SK-N-SH (cell line): ENCODE measurements around the gene RHBG. TPM values are rescaled to one million over a fixed set of nuclear protein-coding genes. Genes with fewer than 3 reads are reported as not detected.

Experiments
- CTCF ChIA-PET: fragments of 300-600, 350-600 bp; formaldehyde crosslinking; extraction: SDS; loops from one replicate; lab custom pipeline; 2021; lab: Yijun Ruan, JAX
- POLR2A ChIA-PET: fragments of 350-600 bp; sonication (Branson Sonifier 250); formaldehyde crosslinking; extraction: SDS; loops from one replicate; lab custom pipeline; 2020; ENCODE audit warnings: antibody characterized with exemption, inconsistent platforms; lab: Yijun Ruan, JAX
- DNase-seq: peaks from one replicate; pipeline ENCODE4 v3.0.0; 2012
- H2AFZ ChIP-seq: fragments of 200-600 bp; sonication (generic); 2 replicates; pipeline ENCODE4 v1.8.1; 2016; ENCODE audit warnings: antibody characterized with exemption, mild to moderate bottlenecking, low read depth
- H3F3A ChIP-seq: fragments of 200-600 bp; sonication (generic); replicated peaks from 2 replicates; pipeline ENCODE3; 2016; ENCODE audit warnings: antibody characterized with exemption, mild to moderate bottlenecking; ENCODE audit not compliant: insufficient read depth
- H3K27ac ChIP-seq, 2 experiments: fragments of 200-500 bp in 1 of 2; fragments of 200-600 bp in 1 of 2; sonication (Bioruptor generic) in 1 of 2; sonication (generic), shearing (Covaris generic) in 1 of 2; 2 replicates each; pipeline versions ENCODE4 v1.5.1 to v1.6.1; 2014 to 2016; ENCODE audit warnings: low read depth in 2 of 2, inconsistent platforms in 1 of 2, low read length in 1 of 2, mild to moderate bottlenecking in 1 of 2, mixed read lengths in 1 of 2
- H3K27me3 ChIP-seq: fragments of 200-600 bp; sonication (generic), shearing (Covaris generic); 2 replicates; pipeline ENCODE4 v1.6.1; 2016; ENCODE audit warnings: mixed run types; ENCODE audit not compliant: insufficient read depth
- H3K36me3 ChIP-seq, 2 experiments: fragments of 200-500 bp in 1 of 2; fragments of 200-600 bp in 1 of 2; sonication (Bioruptor generic) in 1 of 2; sonication (generic) in 1 of 2; replicated peaks in 1 of 2; 2 replicates each; pipeline versions ENCODE3 to v1.5.1; 2014 to 2016; ENCODE audit warnings: low read length in 1 of 2, mild to moderate bottlenecking in 1 of 2; ENCODE audit not compliant: insufficient read depth in 2 of 2, control insufficient read depth in 1 of 2
- H3K4me1 ChIP-seq, 2 experiments: fragments of 200-500 bp in 1 of 2; fragments of 200-600 bp in 1 of 2; sonication (Bioruptor generic) in 1 of 2; sonication (generic), shearing (Covaris generic) in 1 of 2; 2 replicates each; pipeline versions ENCODE4 v1.5.1 to v1.6.1; 2014 to 2016; ENCODE audit warnings: low read depth in 1 of 2, low read length in 1 of 2, mixed run types in 1 of 2; ENCODE audit not compliant: insufficient read depth in 2 of 2, control insufficient read depth in 1 of 2
- H3K4me2 ChIP-seq: fragments of 200-600 bp; sonication (generic), shearing (Covaris generic); 2 replicates; pipeline ENCODE4 v1.6.1; 2017; ENCODE audit warnings: mixed run types
- H3K4me3 ChIP-seq, 2 experiments: fragments of 200-500 bp in 1 of 2; fragments of 200-600 bp in 1 of 2; sonication (Bioruptor generic) in 1 of 2; sonication (generic), shearing (Covaris generic) in 1 of 2; 2 replicates each; pipeline versions ENCODE4 v1.5.1 to v1.8.1; 2014 to 2016; ENCODE audit warnings: low read depth in 2 of 2, inconsistent platforms in 1 of 2, low read length in 1 of 2, mild to moderate bottlenecking in 1 of 2, mixed read lengths in 1 of 2, moderate library complexity in 1 of 2
- H3K79me2 ChIP-seq: fragments of 200-600 bp; sonication (generic); 2 replicates; pipeline ENCODE4 v1.8.1; 2017; ENCODE audit warnings: mild to moderate bottlenecking; ENCODE audit not compliant: insufficient read depth
- H3K9ac ChIP-seq: fragments of 200-600 bp; sonication (generic); 2 replicates; pipeline ENCODE4 v1.6.1; 2017; ENCODE audit warnings: mixed run types
- H3K9me2 ChIP-seq: fragments of 200-600 bp; sonication (generic); 2 replicates; pipeline ENCODE4 v1.6.1; 2017; ENCODE audit warnings: mixed run types
- H3K9me3 ChIP-seq: fragments of 200-600 bp; sonication (generic); 2 replicates; pipeline ENCODE4 v1.6.1; 2017; ENCODE audit warnings: mixed run types, mild to moderate bottlenecking, moderate library complexity
- H4K20me1 ChIP-seq: fragments of 200-600 bp; sonication (generic); 2 replicates; pipeline ENCODE4 v1.6.1; 2017; ENCODE audit warnings: mild to moderate bottlenecking, mixed run types; ENCODE audit not compliant: insufficient read depth
- ELF1 ChIP-seq: IDR thresholded peaks from 2 replicates; pipeline ENCODE4 v1.4.0; 2012
- EP300 ChIP-seq, 2 experiments: IDR thresholded peaks; 2 replicates each; pipeline versions ENCODE4 v1.4.0 to v1.6.1; 2012; ENCODE audit warnings: borderline replicate concordance in 1 of 2, low read depth in 1 of 2, low read length in 1 of 2
- FOXJ3 ChIP-seq: sonication (generic); formaldehyde crosslinking; IDR thresholded peaks from 2 replicates; pipeline ENCODE4 v1.5.1; 2020; ENCODE audit warnings: mild to moderate bottlenecking, missing genetic modification reagents
- GABPA ChIP-seq: IDR thresholded peaks from 2 replicates; pipeline ENCODE4 v1.4.0; 2012; ENCODE audit warnings: low read depth, mild to moderate bottlenecking
- MAX ChIP-seq: IDR thresholded peaks from 2 replicates; pipeline ENCODE4 v1.4.0; 2012; ENCODE audit warnings: low read depth
- NFIC ChIP-seq: IDR thresholded peaks from 2 replicates; pipeline ENCODE4 v1.4.0; 2012; ENCODE audit warnings: borderline replicate concordance
- NRF1 ChIP-seq: IDR thresholded peaks from 2 replicates; pipeline ENCODE4 v1.6.1; 2012; ENCODE audit warnings: low read depth, mild to moderate bottlenecking, low read length
- POLR2AphosphoS5 ChIP-seq: IDR thresholded peaks from 2 replicates; pipeline ENCODE4 v1.6.1; 2012; ENCODE audit warnings: low read depth, low read length
- RAD21 ChIP-seq: IDR thresholded peaks from 2 replicates; pipeline ENCODE4 v1.6.1; 2012; ENCODE audit warnings: mild to moderate bottlenecking, low read length
- RCOR1 ChIP-seq: fragments of 150-350 bp; IDR thresholded peaks from 2 replicates; pipeline ENCODE4 v1.6.1; 2017; ENCODE audit warnings: antibody characterized with exemption, low read length
- REST ChIP-seq: IDR thresholded peaks from 2 replicates; pipeline ENCODE4 v1.6.1; 2012; ENCODE audit warnings: mild to moderate bottlenecking, low read depth, low read length, moderate library complexity
- RFX5 ChIP-seq: IDR thresholded peaks from 2 replicates; pipeline ENCODE4 v1.6.1; 2012; ENCODE audit warnings: mild to moderate bottlenecking, improper control_type of control experiment, low read length
- TCF12 ChIP-seq: IDR thresholded peaks from 2 replicates; pipeline ENCODE4 v1.4.0; 2012
- WGBS: methylation state at CpG from one replicate; pipeline ENCODE4 v1.1.6; 2017; ENCODE audit warnings: low lambda C conversion rate; 5-methylcytosine and 5-hydroxymethylcytosine counted together
- polyA plus RNA-seq, 3 experiments: library from polyadenylated mRNA; depleted of rRNA; stranded (reverse); fragments of >200 nt; gene quantifications; 2 replicates each; pipeline ENCODE4 v1.2.3, GENCODE V29; 2012
- TF ChIP-seq, protein P1 (sequence below): IDR thresholded peaks from 2 replicates; pipeline ENCODE4 v1.4.0; 2012; ENCODE audit warnings: low read depth, borderline replicate concordance
- TF ChIP-seq, protein P2 (sequence below): fragments of 150-350 bp; IDR thresholded peaks from 2 replicates; pipeline ENCODE4 v1.6.1; 2017; ENCODE audit warnings: antibody characterized with exemption, low read length, low read depth, borderline replicate concordance

The RHBG gene
- polyA plus RNA-seq, 1 of the 3 experiments (the other 2 are of a cell fraction): 0.18 TPM

GRCh38 chr1:156356262-156356874, 12.6 kb upstream of the RHBG start:
- no peaks in the 10 kb centered on the region for H3K36me3 ChIP-seq
- WGBS: 72% methylated on average over 6 of the region's 6 CpGs
- H3F3A ChIP-seq: no peaks in the 10 kb centered on the region
- no peak overlapping the region for H3K4me2 ChIP-seq
- ChIA-PET CTCF (interaction anchor here (0.6 to 0.7 kb wide), 2 partner anchors 29 to 59 kb away, joined by 3 read pairs; no protein-coding TSS in a partner anchor), POLR2A (no interaction called here)
- no peaks in the 10 kb centered on the region for H4K20me1 ChIP-seq
- H3K27me3 ChIP-seq: peaks cover 5% of the 10 kb centered on the region; the same call in 1 of the 2 replicates
- no peak overlapping the region for H3K4me3 ChIP-seq
- TF ChIP-seq FOXJ3 (CRISPR knock-in tag) (no peak), TCF12 (no peak), NRF1 (no peak), GABPA (no peak), REST (no peak), RFX5 (no peak), ELF1 (no peak), RAD21 (no peak), EP300 (IDR thresholded peaks at IDR 0.05; ENCODE audit: borderline replicate concordance in 1 of 2, low read depth in 1 of 2, low read length in 1 of 2) (no peak)
- TF ChIP-seq, protein P1, sequence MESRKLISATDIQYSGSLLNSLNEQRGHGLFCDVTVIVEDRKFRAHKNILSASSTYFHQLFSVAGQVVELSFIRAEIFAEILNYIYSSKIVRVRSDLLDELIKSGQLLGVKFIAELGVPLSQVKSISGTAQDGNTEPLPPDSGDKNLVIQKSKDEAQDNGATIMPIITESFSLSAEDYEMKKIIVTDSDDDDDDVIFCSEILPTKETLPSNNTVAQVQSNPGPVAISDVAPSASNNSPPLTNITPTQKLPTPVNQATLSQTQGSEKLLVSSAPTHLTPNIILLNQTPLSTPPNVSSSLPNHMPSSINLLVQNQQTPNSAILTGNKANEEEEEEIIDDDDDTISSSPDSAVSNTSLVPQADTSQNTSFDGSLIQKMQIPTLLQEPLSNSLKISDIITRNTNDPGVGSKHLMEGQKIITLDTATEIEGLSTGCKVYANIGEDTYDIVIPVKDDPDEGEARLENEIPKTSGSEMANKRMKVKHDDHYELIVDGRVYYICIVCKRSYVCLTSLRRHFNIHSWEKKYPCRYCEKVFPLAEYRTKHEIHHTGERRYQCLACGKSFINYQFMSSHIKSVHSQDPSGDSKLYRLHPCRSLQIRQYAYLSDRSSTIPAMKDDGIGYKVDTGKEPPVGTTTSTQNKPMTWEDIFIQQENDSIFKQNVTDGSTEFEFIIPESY: no peak
- H3K9me2 ChIP-seq: no peaks in the 10 kb centered on the region
- no peak overlapping the region for H2AFZ ChIP-seq
- no peak for DNase-seq
- no peaks in the 10 kb centered on the region; a peak in 1 of 4 replicates for H3K4me1 ChIP-seq
- no peaks in the 10 kb centered on the region for H3K9me3 ChIP-seq
- H3K27ac ChIP-seq: no peak overlapping the region
- H3K79me2 ChIP-seq: no peaks in the 10 kb centered on the region
- no peak overlapping the region for H3K9ac ChIP-seq

DNA sequence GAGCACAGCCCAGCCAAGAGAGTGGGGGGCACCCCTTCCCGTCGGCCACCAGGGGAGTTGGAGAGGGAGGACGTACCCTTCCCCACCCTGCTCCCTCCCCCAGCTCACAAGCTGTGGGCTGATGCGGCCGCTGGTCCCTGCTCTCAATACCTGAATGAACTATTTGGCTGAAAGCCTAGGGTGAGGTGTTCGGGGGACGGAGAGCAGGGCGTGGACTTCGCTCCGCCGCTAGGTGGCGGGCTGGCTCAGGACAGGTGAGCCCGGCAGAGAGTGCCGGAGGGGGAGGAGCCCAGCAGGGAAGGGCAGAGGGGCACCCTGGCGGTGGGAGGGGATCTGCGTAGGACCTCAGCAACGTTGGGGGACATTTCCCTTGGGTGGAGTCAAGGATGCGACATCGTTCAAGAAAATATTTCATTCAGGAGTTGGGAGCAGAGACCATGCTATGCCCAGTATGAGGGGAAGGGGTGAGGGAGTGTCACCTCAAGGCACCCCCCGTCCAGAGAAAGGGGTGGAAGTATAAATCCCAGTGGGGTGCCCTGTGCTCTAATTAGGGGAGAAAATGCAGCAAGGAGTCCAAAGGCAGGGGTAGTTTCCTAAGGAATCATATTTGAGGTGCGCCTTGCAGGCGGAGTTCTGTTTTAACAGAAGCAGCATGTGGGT, 12.0 kb upstream of the RHBG start:
- Histone ChIP-seq H3K36me3 (no peaks in the 10 kb centered on the region), H3K79me2 (no peaks in the 10 kb centered on the region), H3K27ac (no peak overlapping the region), H3K4me1 (no peaks in the 10 kb centered on the region; a peak in 1 of 4 replicates), H3K9me3 (no peaks in the 10 kb centered on the region), H4K20me1 (no peaks in the 10 kb centered on the region), H3K4me2 (no peak overlapping the region), H3K4me3 (no peak overlapping the region; a peak in 1 of 4 replicates), H2AFZ (no peak overlapping the region), H3F3A (no peaks in the 10 kb centered on the region), H3K9me2 (no peaks in the 10 kb centered on the region), H3K27me3 (peaks cover 5% of the 10 kb centered on the region; the same call in 1 of the 2 replicates), H3K9ac (no peak overlapping the region)
- ChIA-PET CTCF (interaction anchor here (0.6 kb wide), 1 partner anchor 29 kb away, joined by 3 read pairs; no protein-coding TSS in a partner anchor), POLR2A (no interaction called here)
- DNase-seq: no peak
- WGBS: 71% methylated on average over 22 of the region's 22 CpGs
- TF ChIP-seq REST (no peak), NRF1 (no peak), NFIC (no peak), GABPA (no peak), MAX (no peak), POLR2AphosphoS5 (no peak), EP300 (IDR thresholded peaks at IDR 0.05; ENCODE audit: borderline replicate concordance in 1 of 2, low read depth in 1 of 2, low read length in 1 of 2) (no peak), RCOR1 (no peak)
- TF ChIP-seq, protein P2, sequence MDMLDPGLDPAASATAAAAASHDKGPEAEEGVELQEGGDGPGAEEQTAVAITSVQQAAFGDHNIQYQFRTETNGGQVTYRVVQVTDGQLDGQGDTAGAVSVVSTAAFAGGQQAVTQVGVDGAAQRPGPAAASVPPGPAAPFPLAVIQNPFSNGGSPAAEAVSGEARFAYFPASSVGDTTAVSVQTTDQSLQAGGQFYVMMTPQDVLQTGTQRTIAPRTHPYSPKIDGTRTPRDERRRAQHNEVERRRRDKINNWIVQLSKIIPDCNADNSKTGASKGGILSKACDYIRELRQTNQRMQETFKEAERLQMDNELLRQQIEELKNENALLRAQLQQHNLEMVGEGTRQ: no peak
